Ovary (tissue), 9 donors: Measurements from ENCODE around the gene RNF41. TPM values are rescaled to one million over a fixed set of nuclear protein-coding genes. Genes with fewer than 3 reads are reported as not detected.

Experiments
- DNase-seq, 5 donors: peaks; one replicate each; pipeline ENCODE4 v3.0.0-alpha.2; 2019 to 2020
- H3K27ac ChIP-seq, 2 donors: fragments of 200-600 bp; one replicate each; pipeline versions ENCODE4 v1.5.1 to v1.8.0; 2019 to 2022
- H3K27me3 ChIP-seq: fragments of 200-600 bp; one replicate; pipeline ENCODE4 v1.8.0; 2022
- H3K36me3 ChIP-seq: fragments of 200-600 bp; sonication (generic); one replicate; pipeline ENCODE4 v1.5.1; 2019
- H3K4me1 ChIP-seq: one replicate; pipeline ENCODE4 v1.8.1; 2013; ENCODE audit warnings: mild to moderate bottlenecking, moderate library complexity; ENCODE audit not compliant: insufficient read depth
- H3K4me3 ChIP-seq: fragments of 200-600 bp; sonication (generic); one replicate; pipeline ENCODE4 v1.5.1; 2017
- H3K9me3 ChIP-seq, 2 donors: fragments of 200-600 bp in 1 of 2; sonication (generic) in 1 of 2; one replicate each; pipeline versions ENCODE4 v1.5.1 to v1.8.1; 2013 to 2019; ENCODE audit warnings: mild to moderate bottlenecking in 1 of 2, moderate library complexity in 1 of 2
- CTCF ChIP-seq, 3 donors: fragments of 450-650 bp in 2 of 3; fragments of 200-600 bp in 1 of 3; IDR thresholded peaks; one replicate each; pipeline versions ENCODE4 v1.5.1 to v1.8.0; 2016 to 2022; ENCODE audit warnings: antibody characterized with exemption in 3 of 3, mild to moderate bottlenecking in 1 of 3
- EP300 ChIP-seq: sonication (generic); formaldehyde crosslinking; IDR thresholded peaks from one replicate; pipeline ENCODE4 v1.6.1; 2017; ENCODE audit warnings: antibody characterized with exemption
- POLR2A ChIP-seq: fragments of 450-650 bp; IDR thresholded peaks from one replicate; pipeline ENCODE4 v1.6.1; 2017; ENCODE audit warnings: antibody characterized with exemption, mild to moderate bottlenecking, moderate library complexity
- WGBS, 3 donors: extraction: QIAGEN DNeasy Blood & Tissue Kit in 1 of 3; methylation state at CpG; one replicate each; pipeline versions ENCODE4 v1.1.5 to v1.1.7; 2013 to 2017; 5-methylcytosine and 5-hydroxymethylcytosine counted together
- intact Hi-C, 4 donors: fragments of 100-400 bp; cut with DNase I; formaldehyde crosslinking; loops; one replicate each; pipeline versions ENCODE4 v1.11.0 to v1.15.1; 2022 to 2023
- polyA plus RNA-seq, 2 donors: library from polyadenylated mRNA; stranded (reverse); fragments of 200-250 nt in 1 of 2; fragments of 350-450 nt in 1 of 2; fragmentation: Illumina TruSeq in 1 of 2; extraction: RNeasy Lipid Tissue Mini Kit (QIAGEN cat#74804) in 1 of 2; gene quantifications; one replicate each; pipeline ENCODE4 v1.2.3, GENCODE V29; 2013 to 2014
- total RNA-seq, 7 donors: library from RNA; depleted of rRNA in 2 of 7; stranded (reverse); fragments of >200 nt in 2 of 7; fragmentation: NEBNext Ultra II Directional in 3 of 7; extraction: Animal tissue kit (Norgen Biotek cat#: 25700) in 3 of 7; gene quantifications; one replicate each; pipeline versions ENCODE4 v1.1.0 to v1.2.4, GENCODE V29; 2016 to 2023
- donor health status: DM: no; HTN: no; CAD: no; lungs with moderate emphysema.
- donor health status: DM: no; HTN: no; CAD: no.
- donor health status: Bipolar disorder and iron deficiency.
- donor health status: DM: yes; HTN: yes; CAD: no.
- donor health status: DM: no; HTN: no; CAD: no.
- donor health status: DM: yes; HTN: yes; CAD: no.

The RNF41 gene
- total and polyA plus RNA-seq, 9 donors: 29.4 to 55.6 (median 40.6) TPM

DNA sequence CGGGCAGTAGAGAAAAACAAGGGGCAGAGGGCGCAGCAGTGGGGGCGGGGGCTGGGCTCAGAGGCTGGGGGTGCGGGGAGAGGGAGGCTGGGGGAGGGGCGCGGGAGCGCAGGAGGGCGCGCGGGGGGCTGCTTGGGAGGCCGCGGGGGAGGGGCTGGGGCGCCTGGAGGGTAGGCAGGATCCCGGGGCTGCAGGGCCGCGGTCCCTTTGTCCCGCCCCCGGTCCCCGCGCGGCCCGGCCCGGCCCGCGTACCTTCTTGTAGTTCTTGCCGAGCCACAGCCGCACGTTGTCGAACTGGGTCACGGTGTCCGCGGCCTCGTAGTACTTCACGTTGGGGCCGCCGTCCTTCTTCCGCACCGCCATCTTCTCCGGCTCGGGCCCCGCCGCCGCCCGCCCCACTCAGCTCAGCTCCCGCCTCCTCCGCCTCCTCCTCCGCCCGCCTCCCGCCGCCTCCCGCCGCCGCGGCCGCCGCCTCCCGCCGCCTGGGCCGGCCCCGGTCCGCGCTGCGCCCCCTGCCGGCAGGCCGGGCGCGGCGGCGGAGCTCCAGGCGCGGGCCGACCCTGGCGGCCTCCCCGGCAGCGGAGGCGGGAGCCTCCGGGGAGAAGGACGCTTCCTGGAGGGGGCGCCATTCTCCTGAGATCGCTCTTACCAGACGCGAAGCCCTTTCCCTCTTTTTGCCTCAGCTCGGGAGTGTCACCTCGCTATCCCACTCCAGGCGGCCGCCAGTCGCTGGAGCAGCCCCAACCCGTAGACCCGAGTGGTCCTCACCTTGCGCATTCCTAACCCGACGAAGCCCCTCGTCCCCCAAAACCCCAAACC is 32.4 kb downstream of the RNF41 start, which contains the start of gene SMARCC2:
TSS of gene SMARCC2 (minus strand) at position 385 of the 819 bp plus-strand sequence. CDS start at position 363, 22 bp downstream.
- Histone ChIP-seq H3K36me3 (no peaks in the 10 kb centered on the region), H3K27me3 (no peaks in the 10 kb centered on the region), H3K9me3 (no peaks in the 10 kb centered on the region), H3K27ac (peak within 1 kb of the TSS; percentile 83 to 93), H3K4me3 (peak within 1 kb of the TSS; percentile 93), H3K4me1 (peaks cover 3% of the 10 kb centered on the region)
- peak; percentile 49 for TF ChIP-seq POLR2A
- peak; percentile 54 to 89 (median 67) for TF ChIP-seq CTCF (IDR thresholded peaks at IDR 0.05)
- TF ChIP-seq EP300: no peak
- peak; percentile 85 to 91 (median 89) for DNase-seq
- intact Hi-C loops: loop anchor here in 3 of 4 donors (2.0 kb wide), 2 partner anchors 61 to 69 kb away; partner anchors contain the start of gene ESYT1 (in 1 of the 3)
- WGBS, 3 donors: 0 to 1% (median 1%) methylated on average over 56 to 92 of the region's 93 CpGs

- intact Hi-C loops: loop anchor here in 3 of 4 donors (2.0 kb wide), 2 partner anchors 60 to 68 kb away; partner anchors contain the start of gene ESYT1 (in 1 of the 3)
- Histone ChIP-seq H3K27ac (peak overlapping the region; percentile 83 to 93), H3K36me3 (no peaks in the 10 kb centered on the region), H3K4me3 (peak overlapping the region; percentile 93), H3K27me3 (no peaks in the 10 kb centered on the region), H3K4me1 (peaks cover 3% of the 10 kb centered on the region), H3K9me3 (no peaks in the 10 kb centered on the region)
- TF ChIP-seq EP300 (no peak), POLR2A (no peak), CTCF (IDR thresholded peaks at IDR 0.05) (no peak)
- WGBS, 3 donors: 0 to 2% (median 1%) methylated on average over 16 to 17 of the region's 17 CpGs
- DNase-seq: peak in 1 of 5 donors; percentile 18
Observed at GRCh38 chr12:56188778-56189098, 33.0 kb downstream of the RNF41 start.

- no peaks in the 10 kb centered on the region for H3K9me3 ChIP-seq
- H3K27me3 ChIP-seq: no peaks in the 10 kb centered on the region
- intact Hi-C loops: loop anchor here in 3 of 4 donors (2.0 kb wide), 2 partner anchors 59 to 67 kb away; partner anchors contain the start of gene ESYT1 (in 1 of the 3)
- H3K4me3 ChIP-seq: peak overlapping the region; percentile 93
- no peaks in the 10 kb centered on the region for H3K36me3 ChIP-seq
- H3K27ac ChIP-seq: peak overlapping the region; percentile 83 to 93
- TF ChIP-seq EP300 (no peak), CTCF (IDR thresholded peaks at IDR 0.05) (no peak)
- 12 to 17% (median 14%) methylated on average over 10 of the region's 10 CpGs for WGBS, 3 donors
- H3K4me1 ChIP-seq: peaks cover 3% of the 10 kb centered on the region
- DNase-seq: no peak
Observed at GRCh38 chr12:56188131-56188777, 33.5 kb downstream of the RNF41 start.

DNA sequence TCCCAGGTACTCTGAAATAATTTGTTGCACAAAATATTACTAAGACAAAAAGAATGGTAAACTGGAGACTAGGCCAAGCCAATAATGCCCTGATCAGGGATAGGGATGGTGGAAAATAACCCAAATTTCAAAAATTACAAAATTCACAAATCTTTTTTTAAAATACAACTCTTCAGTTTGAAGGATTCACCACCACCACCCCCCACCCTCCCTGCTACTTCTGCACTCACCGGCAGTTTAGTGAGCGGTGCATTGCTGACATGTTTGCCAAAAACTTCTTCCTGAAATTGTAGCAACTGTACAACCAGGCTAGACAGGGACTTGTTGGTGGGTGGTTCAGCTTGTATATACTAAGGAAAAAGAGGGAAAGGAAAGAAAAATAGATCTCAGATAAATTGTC is 34.8 kb downstream of the RNF41 start:
- 39 to 55% (median 50%) methylated on average over 2 of the region's 2 CpGs for WGBS, 3 donors
- no peak for DNase-seq
- Histone ChIP-seq H3K4me3 (no peak overlapping the region), H3K36me3 (no peaks in the 10 kb centered on the region), H3K9me3 (no peaks in the 10 kb centered on the region), H3K4me1 (peaks cover 3% of the 10 kb centered on the region), H3K27ac (no peak overlapping the region), H3K27me3 (no peaks in the 10 kb centered on the region)
- TF ChIP-seq POLR2A (no peak), CTCF (IDR thresholded peaks at IDR 0.05) (no peak), EP300 (no peak)
- intact Hi-C loops: no loop called here
